ENCODE measurements around the gene PAX1. TPM values are rescaled to one million over a fixed set of nuclear protein-coding genes. Genes with fewer than 3 reads are reported as not detected.

Gene PAX1
- not detected for polyA plus RNA-seq (ENCODE audit: insufficient read length)
- long read RNA-seq, donor 1 = 0 reads
- long read RNA-seq, donor 2 = 0 reads
- long read RNA-seq, donor 3 = 0 reads
- long read RNA-seq, donor 4 = 0 reads
- long read RNA-seq, donor 5 = 0 reads
- long read RNA-seq, donor 6 = 0 reads
- long read RNA-seq, donor 7 = 0 reads
- long read RNA-seq, donor 8 = 0 reads

GRCh38 chr20:21705575-21706260 lies at the start of gene PAX1:
TSS of gene PAX1 (plus strand) at chr20:21705664. CDS start at chr20:21705713, 49 bp downstream.
- DNase-seq = no peak

- no peak for DNase-seq
Observed at GRCh38 chr20:21656308-21657067, 49.0 kb upstream of the PAX1 start.

DNA sequence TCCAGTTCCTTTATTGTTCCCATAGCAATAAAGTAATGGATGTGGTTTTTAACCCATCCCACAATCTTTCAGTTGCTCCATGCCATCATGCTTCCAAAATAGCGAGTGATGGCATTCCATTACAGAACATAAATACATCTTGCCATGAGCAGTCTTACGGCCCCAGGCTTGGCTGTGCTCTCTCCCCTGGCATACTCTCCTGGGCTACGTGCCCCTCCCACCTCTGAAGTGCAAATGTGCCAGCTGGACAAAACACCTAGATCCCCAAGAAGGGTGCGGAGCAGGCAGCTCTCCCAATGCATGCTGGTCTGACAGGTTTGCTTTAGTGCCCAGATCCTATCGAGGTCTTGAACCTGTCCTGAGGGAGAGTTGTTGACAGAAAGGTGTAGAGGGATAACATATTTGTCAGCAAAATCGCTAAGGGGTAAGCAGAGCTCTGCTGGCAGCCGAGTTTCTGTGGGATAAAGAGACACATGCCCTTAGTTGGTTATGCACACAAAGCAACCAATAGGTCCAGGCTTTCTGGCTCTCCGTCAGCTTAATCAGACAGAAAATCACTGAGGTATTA lies 43.9 kb upstream of the PAX1 start:
- no peak for DNase-seq

DNA sequence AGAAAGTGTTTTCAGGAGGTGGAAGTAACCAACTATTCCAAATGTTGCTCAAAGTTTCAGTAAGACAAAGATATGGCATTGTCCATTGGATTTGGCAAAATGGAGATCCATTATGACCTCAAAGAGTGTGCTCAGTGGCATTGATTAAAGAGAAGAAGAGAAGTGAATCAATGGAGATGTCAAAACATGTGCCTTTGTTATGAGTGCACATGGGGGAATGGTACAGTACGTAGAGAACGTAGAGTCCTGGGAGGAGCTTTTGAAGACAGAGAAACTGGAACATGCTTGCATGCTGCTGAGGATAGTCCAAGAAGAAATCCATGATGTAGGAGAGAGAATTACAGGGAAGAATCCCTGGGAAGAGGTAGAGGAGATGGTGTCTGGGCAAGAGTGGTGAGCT lies 42.0 kb upstream of the PAX1 start:
- DNase-seq = no peak

- DNase-seq = no peak
Observed at GRCh38 chr20:21665687-21666446, 39.6 kb upstream of the PAX1 start.

DNA sequence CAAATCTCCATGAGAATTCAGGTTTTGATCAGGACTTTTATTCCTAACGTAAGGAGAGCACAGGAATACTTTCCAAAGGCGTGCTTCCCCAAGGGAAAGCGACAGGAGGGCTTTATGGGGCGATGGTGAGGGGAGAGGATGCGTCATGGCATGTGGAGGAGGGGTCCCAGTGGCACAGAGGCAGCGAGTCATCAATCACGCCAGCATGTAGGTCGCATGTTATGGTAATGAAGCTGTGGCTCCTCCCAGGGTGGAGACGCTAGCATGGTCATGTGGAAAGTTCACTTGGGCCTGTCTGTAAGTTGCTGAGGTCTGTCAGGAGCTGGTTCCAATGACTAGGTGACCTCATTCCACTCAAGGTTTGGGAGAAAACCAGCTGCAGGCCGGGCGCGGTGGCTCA lies 35.3 kb upstream of the PAX1 start:
- no peak for DNase-seq

DNA sequence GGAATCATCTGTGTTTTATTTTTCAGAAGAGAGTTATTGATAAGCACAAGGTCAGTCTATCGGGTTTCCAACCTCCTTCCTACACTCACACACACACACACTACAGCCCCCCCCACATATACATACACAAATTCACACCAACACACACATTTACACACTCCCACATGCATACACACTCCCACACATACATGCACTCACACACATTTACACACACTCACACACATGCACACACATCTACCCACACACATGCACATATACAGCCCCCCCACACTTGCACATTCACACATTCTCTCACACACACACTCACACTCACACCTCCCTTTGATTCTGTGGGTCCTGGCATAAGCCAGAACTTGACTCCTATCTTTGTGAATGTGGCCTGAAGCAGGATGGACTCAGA lies 34.5 kb upstream of the PAX1 start:
- no peak for DNase-seq

DNA sequence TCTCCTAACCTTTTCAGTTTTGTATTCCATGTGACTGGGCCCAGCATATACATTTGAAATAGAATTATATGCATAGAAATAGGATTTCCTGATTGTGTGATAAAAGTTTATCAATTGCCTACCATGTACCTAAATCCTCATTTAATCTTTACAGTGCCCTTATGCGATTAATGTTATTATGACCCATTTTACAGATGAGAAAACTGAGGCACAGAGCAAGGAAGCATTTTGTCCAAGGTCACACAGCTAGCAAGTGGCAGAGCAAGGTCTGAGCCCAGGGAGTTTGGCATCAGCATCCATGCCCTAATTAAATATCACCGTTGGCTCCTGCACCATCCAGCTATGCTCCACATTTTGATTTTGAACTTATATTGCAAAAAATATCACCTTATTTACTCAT lies 28.2 kb upstream of the PAX1 start:
- DNase-seq = no peak

DNA sequence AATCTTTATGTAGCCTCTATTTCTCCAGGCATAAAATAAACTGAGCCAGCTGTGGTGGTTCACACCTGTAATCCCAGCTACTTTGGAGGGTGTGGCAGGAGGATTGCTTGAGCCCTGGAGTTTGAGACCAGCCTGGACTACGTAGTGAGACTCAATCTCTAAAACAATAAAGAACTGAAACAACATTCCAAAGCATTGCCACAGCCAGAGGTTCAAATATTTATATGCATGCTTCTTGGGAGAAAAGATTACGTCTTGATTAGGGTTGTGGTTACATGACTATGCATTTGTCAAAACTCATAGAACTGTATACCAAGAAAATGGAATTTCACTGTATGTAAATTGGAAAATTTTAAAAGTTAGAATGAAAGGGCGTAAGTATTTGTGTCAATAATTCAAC lies 27.7 kb upstream of the PAX1 start:
- no peak for DNase-seq

- no peak for DNase-seq
Observed at GRCh38 chr20:21681234-21681921, 24.1 kb upstream of the PAX1 start.

DNA sequence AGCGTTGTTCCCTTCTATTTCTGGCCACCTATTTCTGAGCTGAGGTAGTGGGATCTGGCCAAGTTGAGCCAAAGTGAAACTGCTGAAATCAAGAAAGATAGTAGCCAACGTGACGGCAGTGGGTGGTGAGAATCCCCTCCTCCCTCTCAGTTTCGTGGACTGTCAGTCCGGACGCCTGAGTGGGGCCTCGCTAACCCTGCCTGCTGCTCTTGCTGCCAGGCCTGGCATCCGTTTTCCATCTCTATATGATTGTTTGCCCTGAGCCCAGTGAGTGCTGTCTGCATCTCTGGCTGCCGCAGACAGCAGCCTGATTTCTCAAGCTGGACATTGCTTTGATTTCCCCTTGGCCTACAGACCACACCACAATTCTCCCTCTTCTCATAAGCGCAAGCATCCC lies 23.5 kb upstream of the PAX1 start:
- DNase-seq = no peak

DNA sequence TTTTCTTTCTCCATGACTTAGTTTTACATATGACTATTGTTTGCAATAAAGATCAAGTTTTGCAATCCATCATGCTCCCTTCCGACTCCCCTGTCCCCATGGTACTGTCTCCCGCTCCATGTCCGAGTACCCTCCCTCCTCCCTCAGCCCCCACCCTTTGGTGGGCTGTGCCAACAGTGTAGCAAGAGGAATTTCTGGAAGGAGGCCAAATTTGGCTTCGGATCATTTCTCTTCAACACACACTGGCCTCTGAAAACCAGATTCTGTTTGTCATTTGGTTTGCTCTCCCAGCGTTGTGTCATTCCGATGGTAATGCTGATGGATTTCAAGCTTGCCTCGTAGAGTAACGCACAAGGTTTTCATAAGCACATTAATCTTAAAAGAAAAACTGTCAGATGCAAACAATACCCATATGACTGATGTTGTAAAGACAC lies 22.9 kb upstream of the PAX1 start:
- DNase-seq = peak; percentile 92

DNA sequence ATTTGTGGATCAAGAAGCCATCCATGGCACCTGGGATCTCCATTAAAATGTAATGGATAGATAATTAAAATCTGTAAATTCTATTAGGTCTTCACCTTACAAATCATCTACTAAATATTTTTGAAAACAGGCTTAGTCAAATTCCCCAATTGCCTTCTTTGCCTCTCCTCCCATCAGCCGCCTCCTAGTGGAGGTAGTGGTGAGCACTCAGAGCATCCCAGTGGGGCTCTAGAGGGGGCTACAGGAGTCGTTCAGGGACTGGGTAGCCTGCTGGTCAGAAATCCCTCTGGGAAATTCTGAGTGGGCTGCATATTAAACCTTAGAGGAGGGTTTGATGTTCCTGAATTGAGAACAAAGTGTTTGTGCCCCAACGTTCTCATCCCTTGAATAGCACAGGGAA lies 20.8 kb upstream of the PAX1 start:
- no peak for DNase-seq

DNA sequence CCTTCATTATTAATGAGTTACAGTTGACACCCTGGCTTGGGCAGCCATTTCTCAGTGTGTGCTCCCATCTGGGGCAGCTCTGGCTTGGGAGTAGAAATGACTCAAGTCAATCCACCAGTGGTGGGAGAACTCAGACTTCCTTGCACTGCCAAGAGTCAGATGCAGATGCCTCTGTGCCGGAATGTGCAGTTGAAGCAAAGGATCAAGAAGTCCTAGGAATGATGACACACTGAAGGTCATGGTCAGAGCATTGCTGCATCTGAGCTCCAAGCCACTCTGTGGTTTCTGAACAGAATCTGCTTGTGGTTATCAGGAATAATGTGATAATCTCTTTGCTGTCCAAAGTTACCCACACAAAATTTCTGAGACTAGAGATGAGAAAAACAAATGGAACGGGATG lies 19.5 kb upstream of the PAX1 start:
- no peak for DNase-seq

- no peak for DNase-seq
Observed at GRCh38 chr20:21693322-21693721, 12.1 kb upstream of the PAX1 start.

DNA sequence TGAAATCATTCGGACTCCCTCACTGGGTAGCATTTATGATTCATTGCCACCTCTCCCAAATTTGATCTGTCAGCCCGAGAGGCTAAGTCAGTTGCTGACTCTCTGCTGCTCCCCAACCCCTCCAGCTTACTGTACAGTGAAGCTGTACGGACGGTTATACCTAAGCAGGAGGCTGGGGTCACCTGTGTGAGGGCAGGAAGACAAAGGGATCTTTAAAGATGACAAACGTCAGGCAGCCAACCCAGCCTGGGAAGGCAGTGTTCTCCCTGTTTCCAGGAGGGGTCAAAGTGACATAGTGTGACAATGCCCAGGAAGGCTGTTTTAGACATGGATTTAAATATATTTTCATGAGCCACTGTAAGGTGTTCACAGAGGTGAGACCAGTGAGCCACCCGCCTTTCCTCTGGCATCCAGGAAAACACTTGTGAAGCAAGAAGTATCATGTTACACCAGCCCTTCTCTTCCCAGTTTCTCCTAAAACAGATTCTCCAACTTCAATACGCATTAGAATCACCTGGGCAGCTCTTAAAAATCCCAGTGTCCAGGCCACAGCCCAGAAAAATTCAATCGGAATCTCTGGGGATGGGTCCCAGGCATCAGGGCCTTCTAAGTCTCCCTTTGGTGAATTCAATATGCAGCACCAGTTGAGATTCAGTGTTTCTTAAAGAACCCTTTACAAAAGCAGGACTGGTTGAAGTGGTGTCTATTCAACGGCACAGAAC lies 6.8 kb upstream of the PAX1 start:
- no peak for DNase-seq

GRCh38 chr20:21699216-21699508 lies 6.3 kb upstream of the PAX1 start:
- DNase-seq = no peak

DNA sequence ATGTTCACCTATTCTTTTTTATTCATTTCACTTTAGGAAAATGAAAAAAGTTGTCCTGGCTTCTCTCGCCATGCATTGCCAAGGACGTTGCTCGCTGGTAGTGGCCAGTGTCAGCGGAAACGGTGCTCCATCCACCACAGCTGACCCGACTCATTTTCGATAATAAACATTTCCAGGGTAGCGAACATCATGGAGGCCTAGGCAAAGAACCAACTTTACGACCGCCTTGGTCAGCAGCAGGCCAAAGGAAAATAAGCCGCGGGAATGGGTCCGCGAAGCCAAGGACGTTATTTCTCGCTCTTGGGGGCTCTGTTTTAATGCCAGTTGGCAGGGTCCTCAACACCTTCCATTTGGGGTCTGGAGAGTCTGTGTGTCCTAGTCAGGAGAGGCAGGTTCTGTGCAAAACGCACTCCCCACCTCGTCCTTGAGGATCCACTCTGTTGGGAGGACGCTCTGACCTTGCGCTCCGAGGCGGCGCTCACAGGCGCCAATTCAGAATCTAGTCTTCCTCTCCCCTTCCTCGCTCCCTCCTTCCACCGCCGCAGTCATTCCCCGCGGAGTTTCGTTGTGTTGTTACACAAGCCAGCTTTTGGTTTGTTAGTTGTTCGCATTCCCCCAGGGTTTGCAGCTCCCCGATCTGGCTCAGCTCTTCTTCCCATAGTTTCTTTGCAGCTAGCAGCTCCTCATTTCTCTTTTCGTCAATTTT lies 4.1 kb upstream of the PAX1 start:
- DNase-seq = no peak

GRCh38 chr20:21702016-21702415 lies 3.4 kb upstream of the PAX1 start:
- no peak for DNase-seq

Data from left kidney (tissue), 8 donors.